HFFc6 (cell line): Measurements from ENCODE around the gene HACE1. TPM values are rescaled to one million over a fixed set of nuclear protein-coding genes. Genes with fewer than 3 reads are reported as not detected.
A peak's percentile ranks its signal among the peaks of the same experiment; 100 is the strongest.
"Not testable (repeated sequence)": the region's sequence is repeated elsewhere in the genome, so short reads cannot be mapped to it uniquely, and the experiment has no call there.

ENCODE experiments used
- DNase-seq: peaks from one replicate; pipeline ENCODE4 v3.0.0-alpha.2; 2018
- H3K27ac Mint-ChIP-seq: 2 replicates; pipeline ENCODE4 v1.8.0; 2020; ENCODE audit warnings: mild to moderate bottlenecking, mixed read lengths
- H3K27me3 Mint-ChIP-seq: 2 replicates; pipeline ENCODE4 v1.8.0; 2021; ENCODE audit warnings: mild to moderate bottlenecking, moderate library complexity, mixed read lengths; ENCODE audit not compliant: insufficient read depth
- H3K36me3 Mint-ChIP-seq: 2 replicates; pipeline ENCODE4 v1.8.0; 2021; ENCODE audit warnings: low read depth, mixed read lengths
- H3K4me1 Mint-ChIP-seq: 2 replicates; pipeline ENCODE4 v1.8.0; 2020; ENCODE audit warnings: low read depth, mixed read lengths
- H3K4me3 Mint-ChIP-seq: 2 replicates; pipeline ENCODE4 v1.8.0; 2020; ENCODE audit warnings: mild to moderate bottlenecking, moderate library complexity, mixed read lengths
- H3K9me3 Mint-ChIP-seq: 2 replicates; pipeline ENCODE4 v1.8.0; 2020; ENCODE audit warnings: mild to moderate bottlenecking, mixed read lengths
- long read RNA-seq: library from polyadenylated mRNA; unstranded; transcript quantifications from one replicate; pipeline ENCODE4 v2.0.0, GENCODE V29; 2019
- total RNA-seq, 6 experiments: library from RNA; stranded (reverse); fragmentation: NEBNext Ultra II Directional; extraction: Animal tissue kit (Norgen Biotek cat#: 25700); gene quantifications; 2 replicates in 1 of 6; 3 replicates in 5 of 6; pipeline ENCODE4 v1.2.3, GENCODE V29; 2021
- TF ChIP-seq, protein P1 (sequence below): fragments of 200-600 bp; sonication (generic); IDR thresholded peaks from 2 replicates; pipeline ENCODE4 v1.5.0; 2021; ENCODE audit warnings: antibody characterized with exemption, mild to moderate bottlenecking

HACE1 gene, protein sequence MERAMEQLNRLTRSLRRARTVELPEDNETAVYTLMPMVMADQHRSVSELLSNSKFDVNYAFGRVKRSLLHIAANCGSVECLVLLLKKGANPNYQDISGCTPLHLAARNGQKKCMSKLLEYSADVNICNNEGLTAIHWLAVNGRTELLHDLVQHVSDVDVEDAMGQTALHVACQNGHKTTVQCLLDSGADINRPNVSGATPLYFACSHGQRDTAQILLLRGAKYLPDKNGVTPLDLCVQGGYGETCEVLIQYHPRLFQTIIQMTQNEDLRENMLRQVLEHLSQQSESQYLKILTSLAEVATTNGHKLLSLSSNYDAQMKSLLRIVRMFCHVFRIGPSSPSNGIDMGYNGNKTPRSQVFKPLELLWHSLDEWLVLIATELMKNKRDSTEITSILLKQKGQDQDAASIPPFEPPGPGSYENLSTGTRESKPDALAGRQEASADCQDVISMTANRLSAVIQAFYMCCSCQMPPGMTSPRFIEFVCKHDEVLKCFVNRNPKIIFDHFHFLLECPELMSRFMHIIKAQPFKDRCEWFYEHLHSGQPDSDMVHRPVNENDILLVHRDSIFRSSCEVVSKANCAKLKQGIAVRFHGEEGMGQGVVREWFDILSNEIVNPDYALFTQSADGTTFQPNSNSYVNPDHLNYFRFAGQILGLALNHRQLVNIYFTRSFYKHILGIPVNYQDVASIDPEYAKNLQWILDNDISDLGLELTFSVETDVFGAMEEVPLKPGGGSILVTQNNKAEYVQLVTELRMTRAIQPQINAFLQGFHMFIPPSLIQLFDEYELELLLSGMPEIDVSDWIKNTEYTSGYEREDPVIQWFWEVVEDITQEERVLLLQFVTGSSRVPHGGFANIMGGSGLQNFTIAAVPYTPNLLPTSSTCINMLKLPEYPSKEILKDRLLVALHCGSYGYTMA
- 1 to 10 TPM; 7.2 to 8.8 (median 8.5) TPM for total RNA-seq
- long read RNA-seq, partial matches to known transcripts: 1 of 2 reads
- long read RNA-seq, other reads (novel, unspliced or antisense): 1 of 2 reads

DNA sequence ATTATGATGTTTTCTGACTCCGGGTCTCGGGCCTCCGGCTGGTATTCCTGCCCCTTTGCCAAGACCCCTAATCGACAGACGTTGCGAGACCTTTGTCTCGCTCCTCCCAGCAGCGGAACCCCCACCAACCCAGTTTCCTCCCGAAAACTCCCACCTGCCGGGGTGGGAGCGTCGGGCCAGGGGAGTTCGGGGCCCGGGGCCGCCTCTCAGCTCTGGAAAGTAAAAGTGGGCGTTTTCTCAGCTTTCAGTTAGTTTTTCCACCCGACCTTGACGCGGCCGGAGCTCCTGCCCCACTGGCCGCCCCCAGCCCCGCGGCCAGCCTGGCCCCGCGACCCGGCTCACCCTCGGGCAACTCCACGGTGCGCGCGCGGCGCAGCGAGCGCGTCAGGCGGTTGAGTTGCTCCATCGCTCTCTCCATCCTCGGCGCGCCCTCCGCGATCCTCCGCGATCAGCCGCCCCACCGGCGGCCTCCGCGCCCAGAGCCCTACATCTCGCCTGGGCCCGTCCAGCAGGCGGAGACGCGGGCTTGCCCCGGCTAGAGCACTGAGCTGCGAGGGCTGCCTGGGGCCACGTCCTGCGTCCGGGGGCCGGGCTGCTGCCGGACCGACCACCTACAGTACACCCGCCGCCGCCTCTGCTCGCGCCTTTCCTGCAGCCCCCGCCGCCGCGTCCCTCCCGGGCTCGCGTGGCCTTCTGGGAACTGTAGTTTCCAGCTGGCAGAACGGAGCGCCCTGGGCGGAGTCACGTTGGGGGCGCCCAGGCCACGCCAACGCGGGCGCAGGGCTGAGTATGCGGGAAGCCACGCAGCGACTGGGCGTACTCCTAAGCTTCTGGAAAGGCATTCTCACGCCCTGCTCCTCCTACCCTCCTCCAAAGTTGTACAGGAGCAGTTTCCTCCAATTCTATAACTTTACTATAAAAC lies at the start of gene HACE1:
HACE1 (minus strand) TSS at position 695 of the 922 bp plus-strand sequence; CDS start at position 418, 277 bp downstream.
- peak within 1 kb of the TSS; percentile 94 for H3K4me3 Mint-ChIP-seq
- no peaks in the 10 kb centered on the region for H3K9me3 Mint-ChIP-seq
- TF ChIP-seq, protein P1, sequence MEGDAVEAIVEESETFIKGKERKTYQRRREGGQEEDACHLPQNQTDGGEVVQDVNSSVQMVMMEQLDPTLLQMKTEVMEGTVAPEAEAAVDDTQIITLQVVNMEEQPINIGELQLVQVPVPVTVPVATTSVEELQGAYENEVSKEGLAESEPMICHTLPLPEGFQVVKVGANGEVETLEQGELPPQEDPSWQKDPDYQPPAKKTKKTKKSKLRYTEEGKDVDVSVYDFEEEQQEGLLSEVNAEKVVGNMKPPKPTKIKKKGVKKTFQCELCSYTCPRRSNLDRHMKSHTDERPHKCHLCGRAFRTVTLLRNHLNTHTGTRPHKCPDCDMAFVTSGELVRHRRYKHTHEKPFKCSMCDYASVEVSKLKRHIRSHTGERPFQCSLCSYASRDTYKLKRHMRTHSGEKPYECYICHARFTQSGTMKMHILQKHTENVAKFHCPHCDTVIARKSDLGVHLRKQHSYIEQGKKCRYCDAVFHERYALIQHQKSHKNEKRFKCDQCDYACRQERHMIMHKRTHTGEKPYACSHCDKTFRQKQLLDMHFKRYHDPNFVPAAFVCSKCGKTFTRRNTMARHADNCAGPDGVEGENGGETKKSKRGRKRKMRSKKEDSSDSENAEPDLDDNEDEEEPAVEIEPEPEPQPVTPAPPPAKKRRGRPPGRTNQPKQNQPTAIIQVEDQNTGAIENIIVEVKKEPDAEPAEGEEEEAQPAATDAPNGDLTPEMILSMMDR: peak; percentile 49
- no peaks in the 10 kb centered on the region for H3K36me3 Mint-ChIP-seq
- H3K27me3 Mint-ChIP-seq: peaks cover 5% of the 10 kb centered on the region
- peaks cover 26% of the 10 kb centered on the region for H3K4me1 Mint-ChIP-seq
- H3K27ac Mint-ChIP-seq: peak within 1 kb of the TSS; percentile 82
- DNase-seq: peak; percentile 78

DNA sequence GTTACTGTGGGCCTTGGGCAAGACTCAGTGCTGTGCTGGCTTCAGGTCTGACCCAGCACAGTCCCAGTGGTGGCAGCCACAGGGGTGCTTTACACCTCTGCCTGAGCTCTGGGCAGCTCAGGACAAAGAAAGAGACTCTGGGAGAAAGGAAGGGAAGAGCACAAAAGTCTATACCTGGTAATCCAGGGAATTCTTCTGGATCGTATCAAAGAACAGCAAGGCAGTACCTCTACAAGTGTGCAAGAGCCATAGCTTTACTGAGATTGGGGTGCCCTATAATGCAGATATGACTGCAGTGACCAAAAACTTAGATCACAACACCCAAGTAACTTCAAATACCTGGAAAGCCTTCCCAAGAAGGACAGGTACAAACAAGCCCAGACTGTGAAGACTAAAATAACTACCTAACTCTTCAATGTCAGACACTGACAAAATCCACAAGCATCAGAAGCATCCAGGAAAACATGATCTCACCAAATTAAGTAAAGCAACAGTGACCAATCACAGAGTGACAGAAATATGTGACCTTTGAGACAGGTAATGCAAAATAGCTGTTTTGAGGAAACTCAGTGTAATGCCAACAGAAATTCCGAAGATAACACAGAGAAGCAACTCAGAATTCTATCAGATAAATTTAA lies 49.3 kb upstream of the HACE1 start:
- Mint-ChIP-seq H3K36me3 (no peaks in the 10 kb centered on the region), H3K27ac (no peak overlapping the region), H3K27me3 (peaks cover 2% of the 10 kb centered on the region), H3K4me1 (peaks cover 6% of the 10 kb centered on the region; the same call in 1 of the 2 replicates), H3K9me3 (no peaks in the 10 kb centered on the region), H3K4me3 (no peak overlapping the region)
- no peak for DNase-seq
- TF ChIP-seq, protein P1: no peak

DNA sequence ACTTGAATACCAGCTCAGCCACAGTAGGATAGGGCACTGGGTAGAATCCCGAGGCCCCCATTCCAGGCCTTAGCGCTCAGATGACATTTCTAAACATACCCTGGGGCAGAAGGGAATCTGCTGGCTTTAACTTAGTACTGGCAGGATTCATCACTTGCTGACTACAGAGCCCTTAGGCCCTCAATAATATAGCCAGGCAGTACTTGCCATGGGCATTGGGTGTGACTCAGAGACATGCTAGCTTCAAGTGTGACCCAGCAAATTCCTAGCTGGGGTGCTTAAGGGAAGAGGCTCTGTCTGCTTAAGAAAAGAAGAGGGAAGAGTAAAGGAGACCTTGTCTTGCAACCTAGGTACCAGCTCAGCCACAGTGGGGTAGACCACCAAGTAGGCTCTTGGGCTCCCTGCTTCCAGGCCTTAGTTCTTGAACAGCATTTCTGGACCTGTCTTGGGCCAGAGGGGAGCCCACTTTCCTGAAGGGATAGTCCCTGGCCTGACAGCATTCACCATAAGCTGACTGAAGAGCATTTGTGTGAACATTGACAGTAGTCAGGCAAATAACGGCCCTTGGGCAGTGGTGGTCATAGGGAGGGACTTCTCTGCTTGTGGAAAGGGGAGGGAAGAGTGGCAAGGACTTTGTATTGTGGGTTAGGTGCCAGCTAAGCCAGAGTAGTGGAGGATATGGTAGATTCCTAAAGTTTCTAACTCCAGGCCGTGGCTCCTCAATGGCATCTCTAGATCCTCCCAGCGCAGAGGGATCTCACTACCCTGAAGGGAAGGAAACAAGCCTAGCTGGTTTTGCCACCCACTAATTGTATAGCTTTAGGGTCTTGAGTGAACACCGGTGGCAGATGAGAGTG lies 48.5 kb upstream of the HACE1 start:
- no peaks in the 10 kb centered on the region for H3K9me3 Mint-ChIP-seq
- peak overlapping the region; percentile 31; the same call in 1 of the 2 replicates for H3K27ac Mint-ChIP-seq
- peak; percentile 47 for DNase-seq
- no peak overlapping the region for H3K4me3 Mint-ChIP-seq
- H3K27me3 Mint-ChIP-seq: peaks cover 2% of the 10 kb centered on the region
- TF ChIP-seq, protein P1: no peak
- H3K36me3 Mint-ChIP-seq: no peaks in the 10 kb centered on the region
- H3K4me1 Mint-ChIP-seq: peaks cover 6% of the 10 kb centered on the region; the same call in 1 of the 2 replicates

DNA sequence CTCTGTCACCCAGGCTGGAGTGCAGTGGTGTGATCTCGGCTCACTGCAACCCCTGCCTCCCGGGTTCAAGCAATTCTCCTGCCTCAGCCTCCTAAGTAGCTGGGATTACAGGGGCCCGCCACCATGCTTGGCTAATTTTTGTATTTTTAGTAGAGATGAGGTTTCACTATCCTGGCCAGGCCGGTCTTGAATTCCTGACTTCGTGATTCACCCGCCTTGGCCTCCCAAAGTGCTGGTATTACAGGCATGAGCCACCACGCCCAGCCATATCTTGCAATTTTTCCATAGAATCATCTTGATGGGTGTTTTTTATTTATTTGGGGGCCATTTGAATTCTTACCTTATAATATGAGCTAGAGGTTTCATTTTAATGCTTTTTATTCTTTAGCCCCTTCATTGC lies 39.2 kb upstream of the HACE1 start:
- not testable (repeated sequence) for H3K9me3 Mint-ChIP-seq, H3K27ac Mint-ChIP-seq, H3K27me3 Mint-ChIP-seq, H3K4me1 Mint-ChIP-seq, H3K36me3 Mint-ChIP-seq, H3K4me3 Mint-ChIP-seq
- DNase-seq: peak; percentile 1

DNA sequence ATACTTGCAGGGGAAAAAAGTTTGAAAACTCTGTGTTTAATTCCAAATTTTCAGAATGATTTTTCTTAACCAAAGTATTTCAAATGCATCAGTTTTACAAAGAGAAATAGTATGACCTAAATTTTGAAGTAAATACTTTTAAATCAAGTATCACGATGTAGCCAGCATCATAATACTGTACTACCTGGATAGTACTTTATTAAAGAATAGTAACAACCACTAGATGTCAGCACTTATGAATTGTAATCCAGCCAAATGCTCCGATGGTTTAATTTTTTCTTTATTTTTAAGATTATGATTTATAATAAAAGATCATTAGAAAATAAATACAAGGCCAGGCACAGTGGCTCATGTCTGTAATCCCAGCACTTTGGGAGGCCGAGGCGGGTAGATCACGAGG lies 37.2 kb upstream of the HACE1 start:
- peaks cover 17% of the 10 kb centered on the region for H3K27me3 Mint-ChIP-seq
- no peak overlapping the region for H3K27ac Mint-ChIP-seq
- H3K4me1 Mint-ChIP-seq: peaks cover 7% of the 10 kb centered on the region; the same call in 1 of the 2 replicates

More for the DNA sequence above, 37.2 kb upstream of the HACE1 start:
- Mint-ChIP-seq H3K9me3 (no peaks in the 10 kb centered on the region), H3K36me3 (no peaks in the 10 kb centered on the region), H3K4me3 (no peak overlapping the region)
- TF ChIP-seq, protein P1: peak; percentile 76
- no peak for DNase-seq
